ENCODE data around the gene PALD1. TPM values are rescaled to one million over a fixed set of nuclear protein-coding genes. Genes with fewer than 3 reads are reported as not detected.

PALD1 gene
- total RNA-seq, 1 donor from 2014 or later, result 19.8 TPM

- peak; percentile 98 for DNase-seq
Observed at GRCh38 chr10:70589762-70590654, 111.4 kb downstream of the PALD1 start.

- DNase-seq, result peak; percentile 44
Observed at GRCh38 chr10:70590655-70591416, 112.3 kb downstream of the PALD1 start.

- DNase-seq, result no peak
Observed at GRCh38 chr10:70592186-70592735, 113.7 kb downstream of the PALD1 start.

- DNase-seq, result no peak
Observed at GRCh38 chr10:70592746-70593512, 114.4 kb downstream of the PALD1 start.

GRCh38 chr10:70593513-70593890 lies 114.9 kb downstream of the PALD1 start:
- no peak for DNase-seq

GRCh38 chr10:70594161-70594560 lies 115.6 kb downstream of the PALD1 start:
- no peak for DNase-seq

- DNase-seq, result no peak
Observed at GRCh38 chr10:70595566-70596016, 117.0 kb downstream of the PALD1 start.

GRCh38 chr10:70596110-70596798 lies 117.7 kb downstream of the PALD1 start:
- peak; percentile 69 for DNase-seq

- DNase-seq, result peak; percentile 95
Observed at GRCh38 chr10:70596860-70597809, 118.6 kb downstream of the PALD1 start.

- no peak for DNase-seq
Observed at GRCh38 chr10:70597856-70598815, 119.6 kb downstream of the PALD1 start.

GRCh38 chr10:70598857-70599295 lies 120.3 kb downstream of the PALD1 start:
- DNase-seq, result no peak

GRCh38 chr10:70599319-70599718 lies 120.8 kb downstream of the PALD1 start:
- no peak for DNase-seq

GRCh38 chr10:70599791-70600190 lies 121.2 kb downstream of the PALD1 start:
- DNase-seq, result no peak

- no peak for DNase-seq
Observed at GRCh38 chr10:70600512-70601395, 122.2 kb downstream of the PALD1 start.

- DNase-seq, result no peak
Observed at GRCh38 chr10:70601746-70602145, 123.2 kb downstream of the PALD1 start.

- DNase-seq, result no peak
Observed at GRCh38 chr10:70602665-70603448, 124.3 kb downstream of the PALD1 start, which contains the start of gene PRF1. Gene PRF1, minus strand, starts transcription at chr10:70602741. Its CDS starts 1,839 bp downstream, at chr10:70600902.

GRCh38 chr10:70603449-70603801 lies 124.9 kb downstream of the PALD1 start:
- DNase-seq, result no peak

Data from tongue (tissue), 2 donors.